Neural cell (in vitro differentiated cells): ENCODE measurements around the gene KIAA1586.

Source experiments
- CTCF ChIP-seq: fragments of 450-650 bp; IDR thresholded peaks from 2 replicates; pipeline ENCODE4 v1.5.1; 2014; ENCODE audit warnings: antibody characterized with exemption, mild to moderate bottlenecking, moderate library complexity; ENCODE audit not compliant: poor library complexity, severe bottlenecking
- EP300 ChIP-seq: fragments of 450-650 bp; conservative IDR thresholded peaks from 2 replicates; pipeline ENCODE4 v1.6.1; 2014; ENCODE audit warnings: antibody characterized with exemption, mild to moderate bottlenecking, moderate library complexity; ENCODE audit not compliant: poor library complexity, severe bottlenecking
- EZH2 ChIP-seq: fragments of 200-600, 300-800 bp; shearing (Covaris generic), sonication (generic); IDR thresholded peaks from 2 replicates; pipeline ENCODE4 v1.6.1; 2014; ENCODE audit warnings: antibody characterized with exemption, low read length, borderline replicate concordance, mild to moderate bottlenecking; ENCODE audit not compliant: insufficient read depth, poor library complexity, severe bottlenecking
- MXI1 ChIP-seq: fragments of 450-650 bp; conservative IDR thresholded peaks from 2 replicates; pipeline ENCODE4 v1.6.1; 2014; ENCODE audit warnings: antibody characterized with exemption, mild to moderate bottlenecking; ENCODE audit not compliant: poor library complexity, severe bottlenecking
- POLR2AphosphoS5 ChIP-seq: IDR thresholded peaks from 2 replicates; pipeline ENCODE4 v1.6.1; 2012
- SMC3 ChIP-seq: fragments of 450-650 bp; conservative IDR thresholded peaks from 2 replicates; pipeline ENCODE4 v1.6.1; 2014; ENCODE audit warnings: antibody characterized with exemption, mild to moderate bottlenecking, moderate library complexity; ENCODE audit not compliant: poor library complexity
- TAF1 ChIP-seq: IDR thresholded peaks from 2 replicates; pipeline ENCODE4 v1.6.1; 2012; ENCODE audit warnings: low read depth
- TF ChIP-seq, protein P1 (sequence below): IDR thresholded peaks from 2 replicates; pipeline ENCODE4 v1.6.1; 2012; ENCODE audit warnings: borderline replicate concordance

DNA sequence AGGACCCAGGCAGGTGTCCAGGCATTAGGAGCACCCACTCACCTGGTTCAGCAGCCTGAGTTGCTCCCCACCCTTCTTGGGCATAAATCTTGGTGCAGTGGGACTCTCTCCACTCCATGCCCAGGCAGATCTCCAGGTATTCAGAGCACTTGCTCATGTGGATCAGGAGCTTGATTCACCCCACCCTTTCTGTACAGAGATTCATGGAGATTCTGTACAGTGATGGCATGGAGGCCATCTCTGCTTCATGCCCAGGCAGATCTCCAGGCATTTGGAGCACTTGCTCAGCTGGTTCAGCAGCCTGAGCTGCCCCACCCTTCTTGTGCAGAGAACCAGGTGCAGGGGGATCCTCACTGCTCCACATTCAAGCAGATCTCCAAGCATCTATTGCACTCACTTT lies 47.4 kb upstream of the KIAA1586 start:
- TF ChIP-seq CTCF (no peak), SMC3 (no peak), EZH2 (no peak), EP300 (no peak), POLR2AphosphoS5 (no peak), TAF1 (no peak), MXI1 (no peak)
- TF ChIP-seq, protein P1, sequence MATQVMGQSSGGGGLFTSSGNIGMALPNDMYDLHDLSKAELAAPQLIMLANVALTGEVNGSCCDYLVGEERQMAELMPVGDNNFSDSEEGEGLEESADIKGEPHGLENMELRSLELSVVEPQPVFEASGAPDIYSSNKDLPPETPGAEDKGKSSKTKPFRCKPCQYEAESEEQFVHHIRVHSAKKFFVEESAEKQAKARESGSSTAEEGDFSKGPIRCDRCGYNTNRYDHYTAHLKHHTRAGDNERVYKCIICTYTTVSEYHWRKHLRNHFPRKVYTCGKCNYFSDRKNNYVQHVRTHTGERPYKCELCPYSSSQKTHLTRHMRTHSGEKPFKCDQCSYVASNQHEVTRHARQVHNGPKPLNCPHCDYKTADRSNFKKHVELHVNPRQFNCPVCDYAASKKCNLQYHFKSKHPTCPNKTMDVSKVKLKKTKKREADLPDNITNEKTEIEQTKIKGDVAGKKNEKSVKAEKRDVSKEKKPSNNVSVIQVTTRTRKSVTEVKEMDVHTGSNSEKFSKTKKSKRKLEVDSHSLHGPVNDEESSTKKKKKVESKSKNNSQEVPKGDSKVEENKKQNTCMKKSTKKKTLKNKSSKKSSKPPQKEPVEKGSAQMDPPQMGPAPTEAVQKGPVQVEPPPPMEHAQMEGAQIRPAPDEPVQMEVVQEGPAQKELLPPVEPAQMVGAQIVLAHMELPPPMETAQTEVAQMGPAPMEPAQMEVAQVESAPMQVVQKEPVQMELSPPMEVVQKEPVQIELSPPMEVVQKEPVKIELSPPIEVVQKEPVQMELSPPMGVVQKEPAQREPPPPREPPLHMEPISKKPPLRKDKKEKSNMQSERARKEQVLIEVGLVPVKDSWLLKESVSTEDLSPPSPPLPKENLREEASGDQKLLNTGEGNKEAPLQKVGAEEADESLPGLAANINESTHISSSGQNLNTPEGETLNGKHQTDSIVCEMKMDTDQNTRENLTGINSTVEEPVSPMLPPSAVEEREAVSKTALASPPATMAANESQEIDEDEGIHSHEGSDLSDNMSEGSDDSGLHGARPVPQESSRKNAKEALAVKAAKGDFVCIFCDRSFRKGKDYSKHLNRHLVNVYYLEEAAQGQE: no peak
